HCT116 (cell line): ENCODE measurements around the gene C8A. TPM values are rescaled to one million over a fixed set of nuclear protein-coding genes. Genes with fewer than 3 reads are reported as not detected.

ENCODE experiments used
- ATAC-seq: fragments of 200-7000 bp; cut with Tn5 transposase; 2 replicates; pipeline ENCODE4 v1.9.1; 2020; ENCODE audit warnings: mild to moderate bottlenecking, moderate library complexity
- BruUV-seq: library from RNA; stranded (reverse); fragments of 400-500 nt; replicated peaks from 2 replicates; lab custom pipeline; 2021; lab: Mats Ljungman, UMichigan
- CTCF ChIA-PET: fragments of 300-600 bp; sonication (Branson Sonifier 250); formaldehyde crosslinking; loops from one replicate; lab custom pipeline; 2021; ENCODE audit warnings: antibody characterized with exemption; lab: Charles Lee
- POLR2A ChIA-PET: fragments of 300-600, 350-600 bp; sonication (Branson Sonifier 250); formaldehyde crosslinking; loops from one replicate; lab custom pipeline; 2021; ENCODE audit warnings: antibody characterized with exemption; lab: Charles Lee
- RAD21 ChIA-PET, 2 experiments: fragments of 300-600 bp; sonication (Branson Sonifier 250); formaldehyde crosslinking; loops; one replicate each; lab custom pipeline; 2023; ENCODE audit warnings: low total read pairs in 2 of 2; ENCODE audit not compliant: uncharacterized antibody in 2 of 2, unreplicated experiment in 2 of 2, low non-redundant PET in 1 of 2; lab: Charles Lee
- DNase-seq: peaks from one replicate; pipeline ENCODE4 v3.0.0-alpha.2; 2010; ENCODE audit warnings: low read depth, low spot score
- H2AFZ ChIP-seq: fragments of 200-600 bp; shearing (Covaris generic), sonication (generic); 2 replicates; pipeline ENCODE4 v1.6.1; 2017; ENCODE audit warnings: low read depth, mixed run types, mixed read lengths, antibody characterized with exemption, low read length; ENCODE audit not compliant: poor library complexity, severe bottlenecking
- H3K27ac ChIP-seq: 2 replicates; pipeline ENCODE4 v1.5.1; 2012; ENCODE audit warnings: low read depth, low read length
- H3K27me3 ChIP-seq: fragments of 200-600 bp; sonication (generic); 2 replicates; pipeline ENCODE4 v1.6.1; 2016; ENCODE audit warnings: mixed run types, low read length, mixed read lengths; ENCODE audit not compliant: insufficient read depth
- H3K36me3 ChIP-seq, 2 experiments: fragments of 200-500 bp in 1 of 2; fragments of 200-600 bp in 1 of 2; sonication (Bioruptor generic) in 1 of 2; sonication (generic) in 1 of 2; 2 replicates each; pipeline versions ENCODE4 v1.5.1 to v1.6.1; 2014 to 2016; ENCODE audit warnings: low read length in 2 of 2, inconsistent platforms in 1 of 2, mixed read lengths in 1 of 2, mixed run types in 1 of 2; ENCODE audit not compliant: insufficient read depth in 2 of 2, control insufficient read depth in 1 of 2
- H3K4me1 ChIP-seq, 2 experiments: fragments of 200-600 bp in 1 of 2; sonication (generic) in 1 of 2; 2 replicates each; pipeline versions ENCODE4 v1.5.1 to v1.6.1; 2012 to 2017; ENCODE audit warnings: low read length in 2 of 2, inconsistent platforms in 1 of 2, mild to moderate bottlenecking in 1 of 2, mixed read lengths in 1 of 2, mixed run types in 1 of 2, moderate library complexity in 1 of 2; ENCODE audit not compliant: insufficient read depth in 2 of 2, control insufficient read depth in 1 of 2
- H3K4me2 ChIP-seq: fragments of 200-600 bp; sonication (generic); 2 replicates; pipeline ENCODE4 v1.6.1; 2017; ENCODE audit warnings: mixed run types, low read length, mixed read lengths
- H3K4me3 ChIP-seq, 2 experiments: fragments of 200-600 bp in 1 of 2; sonication (generic) in 1 of 2; replicated peaks in 1 of 2; 2 replicates each; pipeline ENCODE4 v1.5.1; 2011 to 2016; ENCODE audit warnings: low read length in 2 of 2, control low read depth in 1 of 2, low read depth in 1 of 2, mild to moderate bottlenecking in 1 of 2, mixed read lengths in 1 of 2, mixed run types in 1 of 2
- H3K79me2 ChIP-seq: fragments of 200-600 bp; sonication (generic); 2 replicates; pipeline ENCODE4 v1.6.1; 2017; ENCODE audit warnings: mild to moderate bottlenecking, mixed run types, low read length, moderate library complexity, mixed read lengths; ENCODE audit not compliant: insufficient read depth
- H3K9ac ChIP-seq: fragments of 200-600 bp; sonication (generic); 2 replicates; pipeline ENCODE4 v1.6.1; 2016; ENCODE audit warnings: low read length, mixed read lengths
- H3K9me2 ChIP-seq: fragments of 200-600 bp; sonication (generic), shearing (Covaris generic); 2 replicates; pipeline ENCODE4 v1.6.1; 2017; ENCODE audit warnings: mixed run types, mild to moderate bottlenecking, moderate library complexity; ENCODE audit not compliant: insufficient read depth
- H3K9me3 ChIP-seq, 2 experiments: fragments of 200-500 bp in 1 of 2; fragments of 200-600 bp in 1 of 2; sonication (Bioruptor generic) in 1 of 2; sonication (generic) in 1 of 2; 2 replicates each; pipeline ENCODE4 v1.6.1; 2014 to 2017; ENCODE audit warnings: low read length in 2 of 2, mixed read lengths in 2 of 2, inconsistent platforms in 1 of 2, low read depth in 1 of 2, mild to moderate bottlenecking in 1 of 2, mixed run types in 1 of 2, moderate library complexity in 1 of 2; ENCODE audit not compliant: control insufficient read depth in 1 of 2, insufficient read depth in 1 of 2
- H4K20me1 ChIP-seq: fragments of 200-600 bp; sonication (generic), shearing (Covaris generic); 2 replicates; pipeline ENCODE4 v1.6.1; 2017; ENCODE audit warnings: mixed run types, mild to moderate bottlenecking, moderate library complexity; ENCODE audit not compliant: insufficient read depth
- ATF3 ChIP-seq: IDR thresholded peaks from 2 replicates; pipeline ENCODE4 v1.6.1; 2012
- CEBPB ChIP-seq: IDR thresholded peaks from 2 replicates; pipeline ENCODE4 v1.6.1; 2012; ENCODE audit warnings: low read depth
- JUND ChIP-seq: IDR thresholded peaks from 2 replicates; pipeline ENCODE4 v1.6.1; 2012
- MAX ChIP-seq: IDR thresholded peaks from 2 replicates; pipeline ENCODE4 v1.6.1; 2012
- POLR2AphosphoS5 ChIP-seq: IDR thresholded peaks from 2 replicates; pipeline ENCODE4 v1.6.1; 2011; ENCODE audit warnings: mild to moderate bottlenecking, low read depth, low read length, moderate library complexity
- RAD21 ChIP-seq: IDR thresholded peaks from 2 replicates; pipeline ENCODE4 v1.6.1; 2012; ENCODE audit warnings: low read depth, mild to moderate bottlenecking
- REST ChIP-seq: IDR thresholded peaks from 2 replicates; pipeline ENCODE4 v1.6.1; 2012; ENCODE audit warnings: low read depth
- SP1 ChIP-seq: IDR thresholded peaks from 2 replicates; pipeline ENCODE4 v1.6.1; 2012; ENCODE audit warnings: low read depth
- SRF ChIP-seq: IDR thresholded peaks from 2 replicates; pipeline ENCODE4 v1.6.1; 2012; ENCODE audit warnings: low read depth
- TCF7L2 ChIP-seq: IDR thresholded peaks from 2 replicates; pipeline ENCODE4 v1.7.0; 2011; ENCODE audit warnings: borderline replicate concordance, inconsistent platforms; ENCODE audit not compliant: insufficient read depth, insufficient read length; ENCODE audit errors: extremely low read depth
- YY1 ChIP-seq: IDR thresholded peaks from 2 replicates; pipeline ENCODE4 v1.6.1; 2011; ENCODE audit warnings: low read length, low read depth, moderate library complexity, mild to moderate bottlenecking; ENCODE audit not compliant: insufficient replicate concordance; ENCODE audit errors: extremely low read depth
- ZBTB33 ChIP-seq: IDR thresholded peaks from 2 replicates; pipeline ENCODE4 v1.6.1; 2011; ENCODE audit warnings: mild to moderate bottlenecking, low read length, moderate library complexity; ENCODE audit not compliant: insufficient replicate concordance; ENCODE audit errors: extremely low read depth
- ZFX ChIP-seq: fragments of 450-650 bp; IDR thresholded peaks from 2 replicates; pipeline ENCODE4 v1.6.1; 2017
- intact Hi-C: fragments of 100-400 bp; cut with micrococcal nuclease; formaldehyde crosslinking; loops from 2 replicates; pipeline ENCODE4 v1.10.0; 2022
- total RNA-seq: library from RNA; stranded (reverse); gene quantifications from one replicate; pipeline ENCODE4 v1.2.1, GENCODE V29; 2021; ENCODE audit not compliant: unreplicated experiment

Gene C8A
- total RNA-seq, 1 experiment from 2014 or later = 0.10 TPM

- H4K20me1 ChIP-seq = no peaks in the 10 kb centered on the region
- H3K79me2 ChIP-seq = no peaks in the 10 kb centered on the region
- ChIA-PET CTCF (no interaction called here), POLR2A (no interaction called here)
- no peak overlapping the region for H3K9ac ChIP-seq
- peaks cover 22% of the 10 kb centered on the region; the same call in 1 of the 2 replicates for H3K27me3 ChIP-seq
- BruUV-seq = no TSS peak
- no peak for TF ChIP-seq SP1
- TF ChIP-seq RAD21 = no peak
- TF ChIP-seq, all 23 proteins: peak for 0
- no peaks in the 10 kb centered on the region for H3K4me1 ChIP-seq
- no peak overlapping the region for H3K4me3 ChIP-seq
- no peak overlapping the region for H2AFZ ChIP-seq
- intact Hi-C loops = no loop called here
- no peaks in the 10 kb centered on the region for H3K36me3 ChIP-seq
- H3K9me3 ChIP-seq = no peaks in the 10 kb centered on the region
- no peak for DNase-seq
- RAD21 ChIA-PET = no interaction called here
- H3K27ac ChIP-seq = no peak overlapping the region
- no peak overlapping the region for H3K4me2 ChIP-seq
- H3K9me2 ChIP-seq = no peaks in the 10 kb centered on the region
- no peak for ATAC-seq
These were observed 42.8 kb downstream of the C8A start for GRCh38 chr1:56897150-56898004.

- Histone ChIP-seq H4K20me1 (no peaks in the 10 kb centered on the region), H3K9me3 (no peaks in the 10 kb centered on the region), H3K36me3 (no peaks in the 10 kb centered on the region), H3K4me1 (no peaks in the 10 kb centered on the region), H2AFZ (no peak overlapping the region), H3K4me3 (no peak overlapping the region), H3K27ac (no peak overlapping the region), H3K9me2 (no peaks in the 10 kb centered on the region), H3K4me2 (no peak overlapping the region), H3K9ac (no peak overlapping the region), H3K27me3 (peaks cover 19% of the 10 kb centered on the region; the same call in 1 of the 2 replicates), H3K79me2 (no peaks in the 10 kb centered on the region)
- ATAC-seq (no peak), DNase-seq (no peak)
- POLR2A ChIA-PET = no interaction called here
- CTCF ChIA-PET = no interaction called here
- no TSS peak for BruUV-seq
- intact Hi-C loops = no loop called here
- RAD21 ChIA-PET = no interaction called here
- no peak for TF ChIP-seq ZFX
- TF ChIP-seq REST = no peak
- TF ChIP-seq CEBPB = no peak
- TF ChIP-seq SRF = no peak
- no peak for TF ChIP-seq POLR2AphosphoS5
- TF ChIP-seq ATF3 = no peak
- no peak for TF ChIP-seq JUND
- no peak for TF ChIP-seq TCF7L2
- TF ChIP-seq ZBTB33 = no peak
- no peak for TF ChIP-seq MAX
- no peak for TF ChIP-seq YY1
These were observed 43.4 kb downstream of the C8A start for GRCh38 chr1:56898005-56898373.
